ENCODE measurements around the gene ETF1. TPM values are rescaled to one million over a fixed set of nuclear protein-coding genes. Genes with fewer than 3 reads are reported as not detected.
A peak's percentile ranks its signal among the peaks of the same experiment; 100 is the strongest.

Gene ETF1
- total RNA-seq, 8 experiments from 2014 or later: 44.1 to 126 (median 76.9) TPM

- Histone ChIP-seq H3K4me1 (replicated peaks in 1 of 2) (peaks cover 11 to 24% of the 10 kb centered on the region in 2 donors), H3K4me3 (peak overlapping the region; percentile 87 to 99 (median 92)), H3K27ac (peak overlapping the region; percentile 100)
- WGBS, 10 experiments: 0 to 49% (median 25%) methylated on average over 1 to 9 of the region's 9 CpGs
- in situ Hi-C loops (cut with MboI; ENCODE audit: low pct_unique_long_range_greater_than_20kb in 2 of 9, low sequenced_read_pairs in 9 of 9, unreplicated experiment in 9 of 9): no loop called here
- no peak for ATAC-seq (replicated peaks in 6 of 8)
Measured at GRCh38 chr5:138573949-138574670, 31.1 kb upstream of the ETF1 start.

GRCh38 chr5:138573223-138573622 is 30.2 kb upstream of the ETF1 start:
- in situ Hi-C loops (cut with MboI; ENCODE audit: low pct_unique_long_range_greater_than_20kb in 2 of 9, low sequenced_read_pairs in 9 of 9, unreplicated experiment in 9 of 9): no loop called here

GRCh38 chr5:138570871-138571270 is 27.8 kb upstream of the ETF1 start:
- ATAC-seq (replicated peaks in 6 of 8): no peak
- 96 to 100% (median 100%) methylated on average over 1 to 9 of the region's 9 CpGs; no CpG with 5 or more reads in 2 of the 10 experiments for WGBS, 10 experiments
- H3K27ac ChIP-seq: no peak overlapping the region
- in situ Hi-C loops (cut with MboI; ENCODE audit: low pct_unique_long_range_greater_than_20kb in 2 of 9, low sequenced_read_pairs in 9 of 9, unreplicated experiment in 9 of 9): no loop called here
- H3K4me1 ChIP-seq (replicated peaks in 1 of 2): peaks cover 3 to 17% of the 10 kb centered on the region in 2 donors
- H3K4me3 ChIP-seq: no peak overlapping the region

More at GRCh38 chr5:138573223-138573622, 30.2 kb upstream of the ETF1 start:
- Histone ChIP-seq H3K4me1 (replicated peaks in 1 of 2) (peaks cover 11 to 24% of the 10 kb centered on the region in 2 donors), H3K4me3 (peak overlapping the region in 1 of 5 donors; percentile 92), H3K27ac (no peak overlapping the region)
- WGBS, 10 experiments: 92 to 100% (median 99%) methylated on average over 1 to 5 of the region's 8 CpGs; no CpG with 5 or more reads in 4 of the 10 experiments
- ATAC-seq (replicated peaks in 6 of 8): no peak

GRCh38 chr5:138569782-138570181 is 26.7 kb upstream of the ETF1 start:
- H3K27ac ChIP-seq: no peak overlapping the region
- H3K4me3 ChIP-seq: no peak overlapping the region
- ATAC-seq (replicated peaks in 6 of 8): peak in 4 of 8 experiments; percentile 25 to 36 (median 28)
- H3K4me1 ChIP-seq (replicated peaks in 1 of 2): peaks cover 2 to 16% of the 10 kb centered on the region in 2 donors
- in situ Hi-C loops (cut with MboI; ENCODE audit: low pct_unique_long_range_greater_than_20kb in 2 of 9, low sequenced_read_pairs in 9 of 9, unreplicated experiment in 9 of 9): no loop called here
- WGBS, 10 experiments: 86 to 100% (median 96%) methylated on average over 1 to 5 of the region's 7 CpGs; no CpG with 5 or more reads in 7 of the 10 experiments

- Histone ChIP-seq H3K27ac (no peak overlapping the region), H3K4me3 (no peak overlapping the region), H3K4me1 (replicated peaks in 1 of 2) (peaks cover 2 to 10% of the 10 kb centered on the region in 2 donors)
- ATAC-seq (replicated peaks in 6 of 8): no peak
- in situ Hi-C loops (cut with MboI; ENCODE audit: low pct_unique_long_range_greater_than_20kb in 2 of 9, low sequenced_read_pairs in 9 of 9, unreplicated experiment in 9 of 9): no loop called here
- WGBS, 10 experiments: 79 to 100% (median 93%) methylated on average over 2 to 12 of the region's 16 CpGs; no CpG with 5 or more reads in 3 of the 10 experiments
Measured at GRCh38 chr5:138568061-138568824, 25.2 kb upstream of the ETF1 start.

GRCh38 chr5:138566792-138567191 is 23.8 kb upstream of the ETF1 start:
- peaks cover 0 to 10% of the 10 kb centered on the region in 2 donors for H3K4me1 ChIP-seq (replicated peaks in 1 of 2)
- no peak overlapping the region for H3K27ac ChIP-seq
- no peak for ATAC-seq (replicated peaks in 6 of 8)
- in situ Hi-C loops (cut with MboI; ENCODE audit: low pct_unique_long_range_greater_than_20kb in 2 of 9, low sequenced_read_pairs in 9 of 9, unreplicated experiment in 9 of 9): no loop called here
- 88 to 100% (median 100%) methylated on average over 1 to 3 of the region's 3 CpGs; no CpG with 5 or more reads in 1 of the 10 experiments for WGBS, 10 experiments
- no peak overlapping the region for H3K4me3 ChIP-seq

GRCh38 chr5:138565100-138565821 is 22.2 kb upstream of the ETF1 start:
- in situ Hi-C loops (cut with MboI; ENCODE audit: low pct_unique_long_range_greater_than_20kb in 2 of 9, low sequenced_read_pairs in 9 of 9, unreplicated experiment in 9 of 9): no loop called here
- 77 to 100% (median 97%) methylated on average over 1 to 7 of the region's 7 CpGs for WGBS, 10 experiments
- Histone ChIP-seq H3K4me1 (replicated peaks in 1 of 2) (peaks cover 0 to 8% of the 10 kb centered on the region in 2 donors), H3K4me3 (no peak overlapping the region), H3K27ac (no peak overlapping the region)
- ATAC-seq (replicated peaks in 6 of 8): no peak

GRCh38 chr5:138564242-138564641 is 21.2 kb upstream of the ETF1 start:
- H3K4me3 ChIP-seq: no peak overlapping the region
- no peaks in the 10 kb centered on the region for H3K4me1 ChIP-seq (replicated peaks in 1 of 2)
- ATAC-seq (replicated peaks in 6 of 8): no peak
- no peak overlapping the region for H3K27ac ChIP-seq
- 80 to 100% (median 100%) methylated on average over 1 to 6 of the region's 9 CpGs; no CpG with 5 or more reads in 5 of the 10 experiments for WGBS, 10 experiments
- in situ Hi-C loops (cut with MboI; ENCODE audit: low pct_unique_long_range_greater_than_20kb in 2 of 9, low sequenced_read_pairs in 9 of 9, unreplicated experiment in 9 of 9): no loop called here

GRCh38 chr5:138563340-138564118 is 20.5 kb upstream of the ETF1 start:
- in situ Hi-C loops (cut with MboI; ENCODE audit: low pct_unique_long_range_greater_than_20kb in 2 of 9, low sequenced_read_pairs in 9 of 9, unreplicated experiment in 9 of 9): no loop called here
- Histone ChIP-seq H3K4me1 (replicated peaks in 1 of 2) (no peaks in the 10 kb centered on the region), H3K4me3 (no peak overlapping the region), H3K27ac (no peak overlapping the region)
- WGBS, 10 experiments: 76 to 100% (median 91%) methylated on average over 1 to 3 of the region's 3 CpGs; no CpG with 5 or more reads in 1 of the 10 experiments
- peak in 1 of 8 experiments; percentile 12 for ATAC-seq (replicated peaks in 6 of 8)

- Histone ChIP-seq H3K4me1 (replicated peaks in 1 of 2) (no peaks in the 10 kb centered on the region), H3K4me3 (no peak overlapping the region), H3K27ac (no peak overlapping the region)
- in situ Hi-C loops (cut with MboI; ENCODE audit: low pct_unique_long_range_greater_than_20kb in 2 of 9, low sequenced_read_pairs in 9 of 9, unreplicated experiment in 9 of 9): no loop called here
- ATAC-seq (replicated peaks in 6 of 8): peak in 1 of 8 experiments; percentile 63
- WGBS, 10 experiments: 67 to 100% (median 97%) methylated on average over 1 to 6 of the region's 6 CpGs
Measured at GRCh38 chr5:138560971-138561370, 17.9 kb upstream of the ETF1 start.

- 80 to 100% (median 95%) methylated on average over 1 to 7 of the region's 7 CpGs; no CpG with 5 or more reads in 3 of the 10 experiments for WGBS, 10 experiments
- no peak for ATAC-seq (replicated peaks in 6 of 8)
- Histone ChIP-seq H3K4me1 (replicated peaks in 1 of 2) (no peaks in the 10 kb centered on the region), H3K4me3 (no peak overlapping the region), H3K27ac (no peak overlapping the region)
- in situ Hi-C loops (cut with MboI; ENCODE audit: low pct_unique_long_range_greater_than_20kb in 2 of 9, low sequenced_read_pairs in 9 of 9, unreplicated experiment in 9 of 9): loop anchor here in 1 of 9 experiments (10.0 kb wide), 1 partner anchor 105 kb away; no protein-coding TSS in a partner anchor
Measured at GRCh38 chr5:138559937-138560336, 16.9 kb upstream of the ETF1 start.

GRCh38 chr5:138557677-138558076 is 14.6 kb upstream of the ETF1 start:
- Histone ChIP-seq H3K4me1 (replicated peaks in 1 of 2) (no peaks in the 10 kb centered on the region), H3K27ac (no peak overlapping the region), H3K4me3 (no peak overlapping the region)
- in situ Hi-C loops (cut with MboI; ENCODE audit: low pct_unique_long_range_greater_than_20kb in 2 of 9, low sequenced_read_pairs in 9 of 9, unreplicated experiment in 9 of 9): loop anchor here in 1 of 9 experiments (10.0 kb wide), 1 partner anchor 103 kb away; no protein-coding TSS in a partner anchor
- no peak for ATAC-seq (replicated peaks in 6 of 8)
- WGBS, 10 experiments: 78 to 100% (median 100%) methylated on average over 1 to 2 of the region's 2 CpGs; no CpG with 5 or more reads in 4 of the 10 experiments
